Left colon (tissue), 2 donors: Measurements from ENCODE around the gene SLC5A3. TPM values are rescaled to one million over a fixed set of nuclear protein-coding genes. Genes with fewer than 3 reads are reported as not detected.

Experiments
- ATAC-seq: fragments of 200-7000 bp; cut with Tn5 transposase; one replicate; pipeline ENCODE4 v1.9.1; 2020; ENCODE audit warnings: mild to moderate bottlenecking, moderate library complexity
- DNase-seq, 2 donors: peaks; one replicate each; pipeline ENCODE4 v3.0.0-alpha.2; 2020
- intact Hi-C, 2 donors: fragments of 100-400 bp; cut with DNase I in 1 of 2; cut with micrococcal nuclease in 1 of 2; formaldehyde crosslinking; loops; one replicate each; pipeline versions ENCODE4 v1.11.2 to v1.14.0; 2022; cut with DNase I, micrococcal nuclease
- total RNA-seq, 2 donors: library from RNA; stranded (reverse); fragmentation: NEBNext Ultra II Directional; extraction: Animal tissue kit (Norgen Biotek cat#: 25700); gene quantifications; one replicate each; pipeline ENCODE4 v1.2.1, GENCODE V29; 2021
- donor health status: DM: no; HTN: no; CAD: no.
- donor health status: DM: yes; HTN: yes; CAD: no.

Gene SLC5A3
- total RNA-seq, 2 donors from 2014 or later = 14.6 to 19.2 TPM

- ATAC-seq = peak; percentile 94
- peak; percentile 50 to 70 for DNase-seq
- intact Hi-C loops = no loop called here
Measured at GRCh38 chr21:34055615-34056014, 17.8 kb upstream of the SLC5A3 start.

DNA sequence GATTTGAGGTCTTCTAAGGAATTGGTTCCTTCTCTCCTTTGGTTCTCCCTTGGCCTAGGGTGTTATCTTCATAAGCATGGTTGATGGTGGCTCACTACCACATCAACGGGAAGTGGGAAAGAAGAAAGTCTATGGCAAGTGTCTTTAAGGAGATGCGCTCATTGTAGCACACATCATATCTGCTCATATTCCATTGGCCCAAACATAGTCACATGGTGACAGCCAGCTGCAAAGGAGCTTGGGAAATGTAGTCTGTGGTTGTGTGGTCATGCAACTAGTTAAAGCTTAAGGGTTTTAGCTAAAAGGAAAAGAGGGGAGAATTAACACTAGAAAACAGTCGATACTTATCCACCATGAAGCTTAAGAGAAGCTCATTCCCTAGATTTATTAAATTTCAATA lies 11.4 kb upstream of the SLC5A3 start:
- ATAC-seq (peak; percentile 58), DNase-seq (no peak)
- intact Hi-C loops = no loop called here

- intact Hi-C loops = no loop called here
- ATAC-seq (no peak), DNase-seq (no peak)
Measured at GRCh38 chr21:34065027-34065426, 8.4 kb upstream of the SLC5A3 start.

GRCh38 chr21:34071683-34072082 lies 1.7 kb upstream of the SLC5A3 start:
- no peak for ATAC-seq
- DNase-seq = no peak
- intact Hi-C loops = no loop called here

GRCh38 chr21:34072145-34073031 lies 990 bp upstream of the SLC5A3 start:
- intact Hi-C loops = no loop called here
- peak; percentile 9 for ATAC-seq
- DNase-seq = peak in 1 of 2 donors; percentile 47

GRCh38 chr21:34073749-34074282 lies 438 bp downstream of the SLC5A3 start:
- intact Hi-C loops = no loop called here
- DNase-seq (peak in 1 of 2 donors; percentile 61), ATAC-seq (peak; percentile 49)

- peak in 1 of 2 donors; percentile 38 for DNase-seq
- peak; percentile 7 for ATAC-seq
- intact Hi-C loops = no loop called here
Measured at GRCh38 chr21:34074283-34075090, 1.1 kb downstream of the SLC5A3 start.

GRCh38 chr21:34075091-34075425 lies 1.7 kb downstream of the SLC5A3 start:
- intact Hi-C loops = no loop called here
- DNase-seq (no peak), ATAC-seq (no peak)

GRCh38 chr21:34075760-34076660 lies 2.6 kb downstream of the SLC5A3 start:
- DNase-seq (no peak), ATAC-seq (no peak)
- intact Hi-C loops = no loop called here

- DNase-seq (no peak), ATAC-seq (no peak)
- intact Hi-C loops = no loop called here
Measured at GRCh38 chr21:34076835-34077234, 3.5 kb downstream of the SLC5A3 start.

DNA sequence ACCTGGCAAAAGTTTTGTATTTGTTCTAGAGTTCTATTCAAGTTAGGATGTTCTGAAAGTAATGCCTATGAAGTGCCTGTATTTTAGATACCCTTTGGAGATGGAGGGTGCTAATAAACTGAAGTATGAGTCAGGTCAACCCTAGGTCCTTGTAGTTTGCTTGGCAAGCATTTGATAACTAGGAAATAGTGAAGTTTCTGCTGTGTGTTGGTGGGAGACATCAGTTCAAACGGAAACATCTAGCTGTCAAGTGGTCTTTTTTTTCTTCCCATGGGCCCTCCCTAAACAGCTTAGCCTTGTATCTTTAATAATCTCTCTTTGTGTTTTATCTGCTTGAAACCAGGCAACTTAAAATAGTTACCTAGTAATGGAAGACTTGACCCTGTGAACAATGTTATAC lies 4.5 kb downstream of the SLC5A3 start:
- intact Hi-C loops = no loop called here
- no peak for DNase-seq
- ATAC-seq = no peak

DNA sequence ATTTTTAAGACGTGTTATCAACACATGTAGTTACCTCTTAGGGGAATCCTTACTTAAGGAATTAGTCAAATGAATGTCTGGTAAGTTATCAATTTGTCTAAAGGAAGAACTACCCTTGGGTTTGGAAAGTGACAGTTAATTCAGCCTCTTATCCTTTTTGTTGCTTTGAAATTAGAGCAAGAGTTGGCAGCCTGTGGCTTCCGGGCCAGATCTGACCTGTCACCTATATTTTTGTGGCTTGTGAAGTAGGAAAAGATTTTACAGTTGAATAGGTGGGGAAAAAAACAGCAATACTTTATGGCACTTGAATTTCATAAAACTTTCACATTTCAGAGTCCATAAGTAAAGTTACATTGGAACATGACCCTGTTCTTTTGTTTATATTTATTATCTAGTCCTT lies 5.5 kb downstream of the SLC5A3 start:
- intact Hi-C loops = no loop called here
- peak; percentile 72 for ATAC-seq
- peak; percentile 52 for DNase-seq

DNA sequence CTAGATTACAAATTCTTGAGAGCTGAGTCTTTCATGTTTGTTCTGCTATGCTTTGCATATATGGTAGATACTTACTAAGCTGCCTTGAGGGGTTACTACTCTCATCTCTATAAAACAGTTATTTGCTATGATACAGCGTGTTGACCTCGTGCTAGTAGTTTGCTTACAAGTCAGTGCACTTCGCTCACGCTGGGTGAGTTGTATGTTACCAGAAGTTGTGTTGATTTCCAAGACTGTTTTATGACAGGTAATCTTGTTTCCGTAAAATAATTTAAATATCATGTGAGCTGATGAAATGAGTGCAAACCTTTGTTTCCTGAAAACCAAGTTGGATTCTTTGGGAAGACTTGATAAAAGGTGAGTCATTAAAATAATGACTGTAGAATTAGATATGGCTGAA lies 7.3 kb downstream of the SLC5A3 start:
- intact Hi-C loops = loop anchor here in 1 of 2 donors (5.0 kb wide), 1 partner anchor 122 kb away; no protein-coding TSS in a partner anchor
- peak in 1 of 2 donors; percentile 44 for DNase-seq
- ATAC-seq = peak; percentile 65

DNA sequence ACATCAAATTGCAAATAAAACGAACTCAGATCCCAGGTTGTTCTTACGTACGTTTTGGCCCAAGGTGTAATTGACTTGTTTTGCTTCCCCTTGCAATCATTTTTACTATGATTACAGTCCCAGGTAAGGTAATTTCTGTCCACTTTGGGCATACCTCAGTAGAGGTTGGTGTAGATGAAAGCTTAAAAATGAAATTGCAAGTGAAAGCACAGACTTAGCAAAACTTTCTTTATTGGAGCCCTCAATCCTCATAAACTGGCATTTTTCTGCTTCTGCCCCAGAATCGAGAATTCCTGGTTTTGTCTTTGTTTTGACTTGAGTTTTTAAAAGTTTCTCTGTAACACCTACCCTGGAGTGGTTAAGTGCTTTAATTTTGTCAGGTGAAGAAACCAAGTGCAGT lies 9.4 kb downstream of the SLC5A3 start:
- intact Hi-C loops = loop anchor here in 1 of 2 donors (5.0 kb wide), 1 partner anchor 120 kb away; no protein-coding TSS in a partner anchor
- DNase-seq (no peak), ATAC-seq (no peak)

- no peak for DNase-seq
- no peak for ATAC-seq
- intact Hi-C loops = loop anchor here in 1 of 2 donors (5.0 kb wide), 1 partner anchor 119 kb away; no protein-coding TSS in a partner anchor
Measured at GRCh38 chr21:34083357-34083756, 10.0 kb downstream of the SLC5A3 start.

- DNase-seq (no peak), ATAC-seq (no peak)
- intact Hi-C loops = no loop called here
Measured at GRCh38 chr21:34085129-34085528, 11.8 kb downstream of the SLC5A3 start.

GRCh38 chr21:34086887-34087306 lies 13.5 kb downstream of the SLC5A3 start:
- no peak for DNase-seq
- no peak for ATAC-seq
- intact Hi-C loops = no loop called here

- intact Hi-C loops = no loop called here
- no peak for ATAC-seq
Measured at GRCh38 chr21:34088752-34089151, 15.4 kb downstream of the SLC5A3 start.

GRCh38 chr21:34091032-34091431 lies 17.7 kb downstream of the SLC5A3 start:
- intact Hi-C loops = no loop called here
- peak; percentile 47 for ATAC-seq
- DNase-seq = no peak

More at GRCh38 chr21:34088752-34089151, 15.4 kb downstream of the SLC5A3 start:
- DNase-seq = no peak
